NB4 (cell line): ENCODE data around the gene GORASP1.

ENCODE experiments used
- CTCF ChIP-seq: IDR thresholded peaks from one replicate; pipeline ENCODE4 v1.5.1; 2012; ENCODE audit warnings: low read depth, low read length
- MAX ChIP-seq: IDR thresholded peaks from 2 replicates; pipeline ENCODE4 v1.6.1; 2011; ENCODE audit warnings: low read depth, low read length
- POLR2A ChIP-seq: IDR thresholded peaks from 2 replicates; pipeline ENCODE4 v1.6.1; 2011; ENCODE audit warnings: mild to moderate bottlenecking; ENCODE audit not compliant: insufficient read length; ENCODE audit errors: extremely low read depth

GRCh38 chr3:39099242-39099641 is 8.2 kb downstream of the GORASP1 start:
- TF ChIP-seq CTCF (no peak), POLR2A (no peak), MAX (no peak)
